Urinary bladder (tissue), 4 donors: Measurements from ENCODE around the gene CHAT. TPM values are rescaled to one million over a fixed set of nuclear protein-coding genes. Genes with fewer than 3 reads are reported as not detected.

ENCODE experiments used
- DNase-seq: peaks from one replicate; pipeline ENCODE4 v3.0.0-alpha.2; 2015; ENCODE audit errors: extremely low spot score
- H3K27ac ChIP-seq: one replicate; pipeline ENCODE4 v1.5.1; 2013; ENCODE audit warnings: low read depth, mild to moderate bottlenecking, moderate library complexity
- H3K36me3 ChIP-seq: one replicate; pipeline ENCODE4 v1.6.1; 2013; ENCODE audit warnings: mild to moderate bottlenecking, moderate library complexity; ENCODE audit not compliant: insufficient read depth
- H3K4me1 ChIP-seq: one replicate; pipeline ENCODE4 v1.6.1; 2013; ENCODE audit warnings: mild to moderate bottlenecking, moderate library complexity; ENCODE audit not compliant: insufficient read depth
- H3K4me3 ChIP-seq: one replicate; pipeline ENCODE4 v1.5.1; 2013; ENCODE audit warnings: low read depth, low read length
- WGBS: extraction: QIAGEN DNeasy Blood & Tissue Kit; methylation state at CpG from one replicate; pipeline ENCODE4 v1.1.7; 2013; 5-methylcytosine and 5-hydroxymethylcytosine counted together
- polyA plus RNA-seq: library from polyadenylated mRNA; stranded (reverse); fragments of 200-250 nt; gene quantifications from one replicate; pipeline ENCODE4 v1.2.3, GENCODE V29; 2013
- total RNA-seq: library from RNA; depleted of rRNA; stranded (reverse); fragments of >200 nt; gene quantifications from one replicate; pipeline ENCODE4 v1.2.3, GENCODE V29; 2014
- donor health status: healthy with polysubstance abuse.
- donor health status: healthy.

The CHAT gene
- not detected for total RNA-seq
- polyA plus RNA-seq = 0.14 TPM

DNA sequence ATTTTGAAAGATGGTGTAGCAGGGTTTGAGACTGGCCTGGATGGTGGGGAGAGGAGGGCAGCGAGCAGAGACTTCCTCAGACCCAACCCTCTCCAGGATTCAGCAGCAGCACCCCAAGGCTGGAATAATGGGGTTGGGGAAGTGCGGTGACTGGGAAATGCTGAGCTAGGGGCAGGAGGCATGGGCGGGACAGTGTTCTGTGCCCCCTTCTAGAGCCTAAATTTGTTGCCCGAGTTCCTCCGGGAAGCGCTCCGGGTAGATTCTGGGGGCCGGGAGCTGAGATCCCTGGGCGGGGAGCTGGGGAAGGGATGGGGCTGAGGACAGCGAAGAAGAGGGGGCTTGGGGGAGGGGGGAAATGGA lies at the start of gene CHAT:
TSS of gene CHAT (plus strand) at position 156 of the 360 bp plus-strand sequence. CDS start at position 309, 153 bp downstream.
- Histone ChIP-seq H3K4me1 (no peaks in the 10 kb centered on the region), H3K36me3 (no peaks in the 10 kb centered on the region), H3K27ac (no peak within 1 kb of the TSS), H3K4me3 (no peak within 1 kb of the TSS)
- 2% methylated on average over 10 of the region's 10 CpGs for WGBS
- no peak for DNase-seq

DNA sequence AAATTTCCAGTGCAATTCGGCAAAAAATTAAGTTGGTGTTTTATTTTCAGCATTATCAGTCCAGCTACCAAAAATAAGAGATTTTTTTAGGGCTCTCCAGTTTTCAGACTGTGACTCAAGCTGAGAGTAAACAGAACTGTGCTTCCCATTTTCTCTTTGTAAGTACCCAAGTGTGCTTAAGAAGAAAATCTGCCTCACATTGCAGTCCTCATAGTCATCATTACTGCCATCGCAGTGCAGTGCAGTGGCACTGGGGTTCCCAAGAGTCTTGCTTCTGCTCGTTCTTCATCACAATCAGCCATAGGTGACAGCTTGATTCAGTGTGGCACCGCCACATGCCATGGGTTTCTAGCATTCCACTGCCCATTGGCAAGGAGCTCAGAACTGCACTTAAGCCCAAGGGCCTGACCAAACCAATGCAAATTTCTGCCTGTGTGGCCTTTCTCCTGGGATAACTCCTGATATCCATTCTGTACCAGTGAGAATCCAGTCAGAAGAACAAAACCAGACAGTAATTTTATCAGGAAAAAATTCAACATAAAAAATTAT lies 49.3 kb upstream of the CHAT start:
- 83% methylated on average over 4 of the region's 4 CpGs for WGBS
- Histone ChIP-seq H3K27ac (no peak overlapping the region), H3K4me3 (no peak overlapping the region)

DNA sequence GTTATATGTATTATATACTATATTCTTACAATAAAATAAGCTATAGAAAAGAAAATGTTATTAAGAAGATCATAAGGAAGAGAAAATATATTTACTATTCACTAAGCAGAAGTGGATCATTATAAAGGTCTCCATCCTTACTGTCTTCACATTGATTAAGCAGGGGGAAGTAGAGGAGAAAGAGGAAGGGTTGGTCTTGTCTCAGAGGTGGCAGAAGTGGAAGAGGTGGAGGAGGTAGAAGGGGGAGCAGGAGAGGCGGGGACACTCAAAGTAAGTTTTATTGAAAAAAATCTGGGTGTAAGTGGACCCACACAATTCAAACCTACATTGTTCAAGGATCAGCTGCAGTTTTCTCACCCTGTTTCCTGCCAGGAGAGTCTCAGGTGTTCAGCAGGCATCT lies 46.0 kb upstream of the CHAT start:
- Histone ChIP-seq H3K36me3 (no peaks in the 10 kb centered on the region), H3K27ac (no peak overlapping the region), H3K4me3 (no peak overlapping the region), H3K4me1 (no peaks in the 10 kb centered on the region)
- 91% methylated on average over 1 of the region's 1 CpG for WGBS
- no peak for DNase-seq

More for the DNA sequence above, 49.3 kb upstream of the CHAT start:
- DNase-seq = no peak
- Histone ChIP-seq H3K36me3 (no peaks in the 10 kb centered on the region), H3K4me1 (no peaks in the 10 kb centered on the region)

DNA sequence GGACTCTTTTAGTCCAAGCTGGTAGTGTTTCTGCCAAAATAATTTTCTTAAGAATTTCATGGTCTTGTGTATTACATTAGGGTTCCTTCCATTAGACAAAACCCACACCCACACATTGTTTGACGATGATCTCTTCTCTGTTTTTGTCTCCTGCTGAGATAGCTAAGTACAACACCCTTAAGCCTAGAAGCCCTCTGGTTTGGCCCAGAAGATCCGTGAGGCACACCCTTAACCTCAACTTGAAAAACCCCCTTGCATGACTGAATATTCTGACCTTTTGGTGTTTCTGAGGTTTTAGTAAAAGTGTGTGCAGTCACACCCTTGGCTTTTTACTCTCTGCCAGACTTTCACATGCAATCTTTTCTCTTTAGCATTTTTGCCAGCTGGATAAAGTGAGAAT lies 45.6 kb upstream of the CHAT start:
- WGBS = 54% methylated on average over 2 of the region's 2 CpGs
- Histone ChIP-seq H3K36me3 (no peaks in the 10 kb centered on the region), H3K4me3 (no peak overlapping the region), H3K4me1 (no peaks in the 10 kb centered on the region), H3K27ac (no peak overlapping the region)
- DNase-seq = no peak

DNA sequence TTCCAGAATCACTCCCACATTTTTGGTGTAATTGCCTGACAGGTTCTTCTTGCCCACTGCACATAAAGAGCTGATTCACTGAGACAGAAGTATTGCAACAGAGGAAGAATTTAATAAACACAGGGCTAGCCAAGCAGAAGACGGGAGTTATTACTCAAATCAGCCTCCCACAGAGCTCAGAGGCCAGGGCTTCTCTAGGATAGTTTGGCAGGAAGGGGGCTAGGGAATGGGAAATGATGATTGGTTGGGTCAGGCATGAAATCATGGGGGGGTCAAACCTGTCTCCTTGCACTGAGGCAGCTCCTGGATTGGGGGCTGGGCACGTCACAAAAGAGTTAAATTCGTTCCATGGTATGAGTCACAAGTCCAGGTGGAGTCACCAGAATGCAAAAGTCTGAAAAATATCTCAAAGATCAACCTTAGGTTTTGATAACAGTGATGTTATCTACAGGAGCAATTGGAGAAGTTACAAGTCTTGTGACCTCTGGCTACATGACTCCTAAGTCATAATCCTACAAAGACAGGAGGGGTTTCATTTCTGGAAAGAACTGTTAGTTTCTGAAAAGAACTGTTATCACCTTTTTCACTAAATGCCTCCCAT lies 44.7 kb upstream of the CHAT start:
- DNase-seq = no peak
- no peak overlapping the region for H3K27ac ChIP-seq
- H3K4me1 ChIP-seq = no peaks in the 10 kb centered on the region
- no peaks in the 10 kb centered on the region for H3K36me3 ChIP-seq
- H3K4me3 ChIP-seq = no peak overlapping the region
- WGBS = 57% methylated on average over 3 of the region's 3 CpGs

DNA sequence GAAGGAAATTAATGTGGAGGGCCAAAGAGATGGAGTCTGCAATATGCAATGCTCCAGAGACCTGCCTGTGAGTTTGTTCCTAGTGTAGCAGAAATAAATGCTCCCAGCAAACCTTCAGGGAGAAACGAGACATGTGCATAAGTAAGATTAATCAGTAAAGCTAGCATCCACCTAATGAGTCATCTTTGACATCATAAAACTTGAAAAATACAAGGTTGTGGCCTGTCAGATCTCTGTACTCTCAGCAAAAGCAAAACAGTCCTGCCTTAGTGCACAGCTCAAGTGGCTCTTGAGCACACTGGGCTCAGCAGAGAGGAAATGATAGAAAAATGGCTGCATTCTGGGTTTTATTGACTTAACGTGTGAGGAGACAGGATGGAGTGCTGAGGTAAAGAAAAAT lies 42.4 kb upstream of the CHAT start:
- 28% methylated on average over 2 of the region's 2 CpGs for WGBS
- DNase-seq = no peak
- Histone ChIP-seq H3K36me3 (no peaks in the 10 kb centered on the region), H3K4me3 (no peak overlapping the region), H3K27ac (no peak overlapping the region), H3K4me1 (no peaks in the 10 kb centered on the region)

DNA sequence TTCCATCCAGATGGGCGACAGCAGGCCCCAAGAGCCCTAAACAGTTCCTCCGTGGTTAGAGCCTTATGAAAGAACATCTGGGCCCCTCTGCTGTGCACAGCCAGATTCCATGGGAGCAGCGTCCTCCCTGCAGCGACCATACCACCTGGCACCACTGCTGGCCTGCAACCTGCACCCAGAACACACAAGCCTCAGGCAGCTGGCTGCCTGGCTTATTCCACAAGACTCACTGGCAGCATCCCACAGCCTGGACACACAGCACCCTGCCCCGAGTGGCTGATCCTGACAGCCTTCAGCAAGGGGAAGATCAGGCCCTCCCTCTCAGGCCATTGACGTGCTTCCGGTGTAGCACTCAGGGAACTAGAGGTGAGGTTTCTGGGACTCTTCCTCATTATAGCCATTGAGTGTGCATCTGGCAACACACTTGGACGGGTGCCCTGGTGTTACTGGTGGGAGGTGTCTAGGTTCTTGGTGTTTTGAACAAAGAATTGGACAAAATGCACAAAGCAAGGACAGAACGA lies 41.2 kb upstream of the CHAT start:
- 68% methylated on average over 9 of the region's 9 CpGs for WGBS
- Histone ChIP-seq H3K4me1 (no peaks in the 10 kb centered on the region), H3K4me3 (no peak overlapping the region), H3K27ac (no peak overlapping the region), H3K36me3 (no peaks in the 10 kb centered on the region)
- DNase-seq = no peak

DNA sequence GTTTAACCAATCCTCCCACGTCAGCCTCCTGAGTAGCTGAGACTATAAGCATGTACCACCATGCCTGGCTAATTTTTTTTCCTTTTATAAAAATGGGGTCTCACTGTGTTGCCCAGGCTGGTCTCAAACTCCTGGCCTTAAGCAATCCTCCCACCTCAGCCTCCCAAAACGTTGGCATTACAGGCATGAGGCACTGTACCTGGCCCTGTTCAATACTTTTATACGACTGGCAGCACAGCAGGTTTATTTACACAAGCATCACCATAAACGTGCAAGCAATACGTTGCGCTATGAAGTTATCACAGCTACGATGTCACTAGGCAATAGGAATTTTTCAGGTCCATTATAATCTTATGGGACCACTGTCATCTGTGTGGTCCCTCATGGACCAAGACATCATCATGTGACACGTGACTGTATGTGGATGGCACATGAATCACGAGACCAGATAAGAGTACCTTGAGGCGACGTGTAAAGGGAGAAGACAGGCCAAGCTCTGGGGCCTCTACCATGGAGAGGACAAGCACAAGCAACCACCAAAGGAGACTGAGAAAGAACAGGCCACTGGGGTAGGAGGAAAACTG lies 38.3 kb upstream of the CHAT start:
- Histone ChIP-seq H3K4me3 (no peak overlapping the region), H3K4me1 (no peaks in the 10 kb centered on the region), H3K36me3 (no peaks in the 10 kb centered on the region), H3K27ac (no peak overlapping the region)
- WGBS = 81% methylated on average over 11 of the region's 11 CpGs
- DNase-seq = no peak

DNA sequence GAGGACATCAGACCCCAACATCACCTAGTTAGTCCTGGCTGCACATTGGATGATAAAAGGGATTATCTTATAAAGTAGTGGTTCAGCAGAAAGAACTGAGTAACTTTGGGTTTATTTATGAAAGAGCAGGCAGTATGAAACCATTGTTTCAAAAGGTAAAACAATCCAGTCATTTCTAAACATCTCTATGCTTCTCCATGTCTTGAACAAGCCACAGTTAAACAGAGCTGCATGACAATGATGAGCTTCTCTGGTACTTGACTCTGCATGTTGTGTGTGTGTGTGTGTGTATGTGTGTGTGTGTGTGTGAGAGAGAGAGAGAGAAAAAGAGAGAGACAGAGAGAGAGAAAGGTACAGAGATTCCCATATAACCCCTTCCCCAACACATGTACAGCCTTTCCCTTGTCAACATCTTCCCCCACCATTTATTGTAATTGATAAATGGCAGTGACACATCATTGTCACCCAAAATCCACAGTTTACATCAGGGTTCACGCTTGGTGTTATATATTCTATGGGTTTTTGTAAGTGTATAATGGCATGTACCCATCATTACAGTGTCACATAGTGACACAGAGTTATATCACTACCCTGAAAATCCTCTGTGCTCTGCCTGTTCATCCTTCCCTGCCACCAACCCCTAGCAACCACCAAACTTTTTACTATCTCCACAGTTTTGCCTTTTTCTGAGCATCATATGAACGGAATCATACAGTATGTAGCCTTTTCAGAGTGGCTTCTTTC lies 36.5 kb upstream of the CHAT start:
- Histone ChIP-seq H3K27ac (no peak overlapping the region), H3K4me3 (no peak overlapping the region), H3K36me3 (no peaks in the 10 kb centered on the region), H3K4me1 (no peaks in the 10 kb centered on the region)
- WGBS = 77% methylated on average over 2 of the region's 2 CpGs
- no peak for DNase-seq

DNA sequence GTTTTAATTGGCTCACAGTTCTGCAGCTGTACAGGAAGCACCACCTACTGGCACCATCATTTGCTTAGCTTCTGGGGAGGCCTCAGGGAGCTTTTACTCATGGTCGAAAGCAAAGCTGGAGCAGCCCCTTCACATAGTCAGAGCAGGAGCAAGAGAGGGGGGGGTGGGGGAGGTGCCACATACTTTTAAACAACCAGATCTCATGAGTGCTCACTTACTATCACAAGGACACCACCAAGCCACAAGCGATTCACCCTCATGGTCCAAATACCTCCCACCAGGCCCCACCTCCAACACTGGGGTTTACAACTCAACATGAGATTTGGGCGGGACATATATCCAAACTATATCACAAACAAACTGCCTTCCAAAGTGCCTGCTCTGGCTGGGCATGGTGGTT lies 35.4 kb upstream of the CHAT start:
- no peak overlapping the region for H3K4me3 ChIP-seq
- H3K27ac ChIP-seq = no peak overlapping the region
- DNase-seq = no peak
- no peaks in the 10 kb centered on the region for H3K4me1 ChIP-seq
- H3K36me3 ChIP-seq = no peaks in the 10 kb centered on the region
- 91% methylated on average over 3 of the region's 3 CpGs for WGBS

DNA sequence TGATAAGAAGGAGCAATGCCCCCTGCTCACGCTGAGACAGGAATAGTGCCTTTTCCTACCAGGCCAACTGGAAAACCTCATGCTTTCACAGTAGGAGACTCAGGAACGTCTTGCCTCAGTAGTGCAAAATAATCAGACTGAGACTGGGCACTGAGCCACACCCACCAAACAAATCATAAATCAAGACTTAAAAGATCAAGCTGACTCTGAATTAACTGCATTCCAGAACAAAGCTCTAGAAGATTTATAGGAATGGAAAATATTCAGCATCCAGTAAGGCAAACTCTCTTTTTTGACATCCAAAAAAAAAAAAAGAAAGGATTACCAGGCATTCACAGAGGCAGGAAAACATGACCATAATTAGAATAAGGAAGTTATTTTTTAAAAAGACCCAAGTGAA lies 34.2 kb upstream of the CHAT start:
- Histone ChIP-seq H3K4me3 (no peak overlapping the region), H3K27ac (no peak overlapping the region), H3K4me1 (no peaks in the 10 kb centered on the region), H3K36me3 (no peaks in the 10 kb centered on the region)
- no peak for DNase-seq
- 10% methylated on average over 2 of the region's 2 CpGs for WGBS

DNA sequence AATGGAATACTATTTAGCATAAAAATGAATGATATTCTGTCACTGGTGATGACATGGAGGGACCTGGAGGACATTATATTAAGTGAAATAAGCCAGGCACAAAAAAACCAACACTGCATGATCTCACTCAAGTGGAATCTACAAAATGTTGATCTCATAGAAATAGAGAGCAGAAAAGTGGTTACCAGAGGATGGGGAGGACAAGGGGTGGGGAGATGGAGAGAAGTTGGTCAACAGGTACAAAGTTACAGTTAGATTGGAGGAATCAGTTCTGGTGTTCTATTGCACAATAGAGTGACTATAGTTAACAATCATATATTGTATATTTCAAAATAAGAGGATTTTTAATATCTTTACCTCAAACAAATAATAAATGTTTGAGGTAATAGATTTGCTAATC lies 28.4 kb upstream of the CHAT start:
- Histone ChIP-seq H3K36me3 (no peaks in the 10 kb centered on the region), H3K27ac (no peak overlapping the region), H3K4me1 (no peaks in the 10 kb centered on the region), H3K4me3 (no peak overlapping the region)
- DNase-seq = no peak

DNA sequence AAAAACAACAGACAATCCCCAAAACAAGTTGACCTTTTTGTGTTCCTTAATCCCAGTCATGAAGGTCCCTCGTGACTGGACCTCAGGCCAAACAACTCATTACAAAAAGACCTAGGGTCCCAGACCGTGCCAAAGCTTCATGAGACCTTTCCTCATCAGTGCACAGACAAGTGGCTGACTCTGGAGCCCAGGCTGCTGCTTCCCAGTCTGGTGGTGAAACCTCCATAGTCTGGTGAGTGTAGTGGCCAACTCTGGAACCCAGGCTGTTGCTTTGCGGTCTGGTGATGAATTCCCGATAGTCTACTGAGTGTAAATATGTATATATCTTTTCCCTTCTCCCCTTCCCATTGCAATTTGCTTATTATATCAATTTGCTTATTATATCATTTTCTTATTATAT lies 25.9 kb upstream of the CHAT start:
- Histone ChIP-seq H3K27ac (no peak overlapping the region), H3K4me3 (no peak overlapping the region), H3K36me3 (no peaks in the 10 kb centered on the region), H3K4me1 (no peaks in the 10 kb centered on the region)
- WGBS = 76% methylated on average over 4 of the region's 4 CpGs
- DNase-seq = no peak
